HepG2 (cell line): ENCODE measurements around the gene GON7. TPM values are rescaled to one million over a fixed set of nuclear protein-coding genes. Genes with fewer than 3 reads are reported as not detected.
A peak's percentile ranks its signal among the peaks of the same experiment; 100 is the strongest.

Experiments used
- AGO1 ChIP-seq: fragments of 200-400 bp; formaldehyde crosslinking; IDR thresholded peaks from 2 replicates; pipeline ENCODE4 v1.6.1; 2017; ENCODE audit warnings: mild to moderate bottlenecking, low read depth, low read length, moderate library complexity; ENCODE audit not compliant: poor library complexity, severe bottlenecking
- ATF3 ChIP-seq: sonication (generic); formaldehyde crosslinking; IDR thresholded peaks from 2 replicates; pipeline ENCODE4 v1.4.0; 2020; ENCODE audit warnings: missing genetic modification reagents
- HNF1A ChIP-seq, 2 experiments: sonication (generic) in 1 of 2; formaldehyde crosslinking in 1 of 2; IDR thresholded peaks; 2 replicates each; pipeline versions ENCODE4 v1.4.0 to v1.6.1; 2016 to 2020; ENCODE audit warnings: borderline replicate concordance in 1 of 2, low read depth in 1 of 2, mild to moderate bottlenecking in 1 of 2, missing genetic modification reagents in 1 of 2
- HNRNPL ChIP-seq: fragments of 200-400 bp; formaldehyde crosslinking; IDR thresholded peaks from 2 replicates; pipeline ENCODE4 v1.6.1; 2017; ENCODE audit warnings: mild to moderate bottlenecking, low read depth, low read length
- NFE2L2 ChIP-seq: fragments of 150-350 bp; IDR thresholded peaks from 2 replicates; pipeline ENCODE4 v1.6.1; 2014; ENCODE audit warnings: low read length
- POGK ChIP-seq: sonication (generic); formaldehyde crosslinking; conservative IDR thresholded peaks from 2 replicates; pipeline ENCODE4 v1.8.0; 2022; ENCODE audit warnings: mild to moderate bottlenecking, moderate library complexity, missing genetic modification reagents
- POLR2G ChIP-seq: fragments of 200-400 bp; formaldehyde crosslinking; IDR thresholded peaks from 2 replicates; pipeline ENCODE4 v1.6.1; 2018; ENCODE audit warnings: mild to moderate bottlenecking, low read depth, low read length, moderate library complexity
- RORA ChIP-seq: sonication (generic); formaldehyde crosslinking; IDR thresholded peaks from 2 replicates; pipeline ENCODE4 v1.5.0; 2020; ENCODE audit warnings: mild to moderate bottlenecking, missing genetic modification reagents, moderate library complexity
- SP2 ChIP-seq: sonication (generic); formaldehyde crosslinking; IDR thresholded peaks from 2 replicates; pipeline ENCODE4 v1.5.1; 2020; ENCODE audit warnings: mild to moderate bottlenecking, missing genetic modification reagents
- TRAFD1 ChIP-seq: sonication (generic); formaldehyde crosslinking; IDR thresholded peaks from 2 replicates; pipeline ENCODE4 v1.5.1; 2020; ENCODE audit warnings: missing genetic modification reagents, mild to moderate bottlenecking, borderline replicate concordance
- ZBTB4 ChIP-seq: sonication (generic); formaldehyde crosslinking; IDR thresholded peaks from 2 replicates; pipeline ENCODE4 v1.4.0; 2020; ENCODE audit warnings: missing genetic modification reagents, mild to moderate bottlenecking, borderline replicate concordance
- ZNF296 ChIP-seq: sonication (generic); formaldehyde crosslinking; conservative IDR thresholded peaks from 2 replicates; pipeline ENCODE4 v1.5.0; 2020; ENCODE audit warnings: mild to moderate bottlenecking, missing genetic modification reagents
- ZNF44 ChIP-seq: sonication (generic); formaldehyde crosslinking; IDR thresholded peaks from 2 replicates; pipeline ENCODE4 v1.5.1; 2020; ENCODE audit warnings: mild to moderate bottlenecking, missing genetic modification reagents
- ZNF577 ChIP-seq: sonication (generic); formaldehyde crosslinking; IDR thresholded peaks from 2 replicates; pipeline ENCODE4 v1.4.0; 2020; ENCODE audit warnings: mild to moderate bottlenecking, low read depth, missing genetic modification reagents, borderline replicate concordance
- ZNF891 ChIP-seq: sonication (generic); formaldehyde crosslinking; IDR thresholded peaks from 2 replicates; pipeline ENCODE4 v1.5.0; 2020; ENCODE audit warnings: mild to moderate bottlenecking, missing genetic modification reagents
- polyA plus RNA-seq, 8 experiments: library from polyadenylated mRNA; depleted of rRNA in 3 of 8; stranded (reverse) in 7 of 8; unstranded in 1 of 8; fragments of >200 nt; fragmentation: Illumina TruSeq in 4 of 8; extraction: Trizol in 4 of 8; gene quantifications; 2 replicates each; pipeline versions ENCODE4 v1.2.1 to v1.2.3, GENCODE V29; 2011 to 2016; ENCODE audit warnings: low read depth in 4 of 8, missing spikeins in 1 of 8, mixed read lengths in 1 of 8; ENCODE audit not compliant: insufficient read depth in 1 of 8
- total RNA-seq, 5 experiments: library from RNA; depleted of rRNA; stranded (reverse); fragments of >200 nt; fragmentation: Illumina TruSeq; extraction: Trizol; gene quantifications; 2 replicates each; pipeline ENCODE4 v1.2.3, GENCODE V29; 2016; ENCODE audit warnings: low read depth in 1 of 5

Gene GON7
- total and polyA plus RNA-seq, 2 of the 13 experiments (the other 11 are each of a cell fraction or from before 2014, with no cell fraction given) = 11.9 to 28.0 TPM

GRCh38 chr14:93184391-93185348, 22.2 kb downstream of the GON7 start, which contains the start of the genes LYSET and MOAP1 (continued):
- peak; percentile 81 for TF ChIP-seq POGK (CRISPR knock-in tag)
- TF ChIP-seq ATF3 = no peak
- no peak for TF ChIP-seq ZNF577
- TF ChIP-seq ZNF296 = no peak
- TF ChIP-seq NFE2L2 = no peak
- no peak for TF ChIP-seq AGO1
- no peak for TF ChIP-seq SP2 (CRISPR knock-in tag)
- TF ChIP-seq ZBTB4 (CRISPR knock-in tag) = no peak
- TF ChIP-seq ZNF44 (CRISPR knock-in tag) = no peak
- no peak for TF ChIP-seq TRAFD1
- no peak for TF ChIP-seq HNRNPL
- TF ChIP-seq ZNF891 (CRISPR knock-in tag) = peak; percentile 79; the same call in 1 of the 2 replicates
- TF ChIP-seq POLR2G = peak; percentile 79
- TF ChIP-seq RORA (CRISPR knock-in tag) = no peak
- TF ChIP-seq HNF1A (IDR thresholded peaks at IDR 0.05; ENCODE audit: low read depth) = no peak
- TF ChIP-seq HNF1A (CRISPR knock-in tag; IDR thresholded peaks at IDR 0.05; ENCODE audit: borderline replicate concordance) = peak; percentile 38; the same call in 1 of the 2 replicates
